HG03280 (cell line): ENCODE results near the gene GPR75.

ENCODE experiments used
- ATAC-seq: cut with Tn5 transposase; IDR thresholded peaks from one replicate; pipeline ENCODE4 v1.9.1; 2021; ENCODE audit warnings: mild to moderate bottlenecking, moderate library complexity; ENCODE audit not compliant: unreplicated experiment

GPR75 gene

DNA sequence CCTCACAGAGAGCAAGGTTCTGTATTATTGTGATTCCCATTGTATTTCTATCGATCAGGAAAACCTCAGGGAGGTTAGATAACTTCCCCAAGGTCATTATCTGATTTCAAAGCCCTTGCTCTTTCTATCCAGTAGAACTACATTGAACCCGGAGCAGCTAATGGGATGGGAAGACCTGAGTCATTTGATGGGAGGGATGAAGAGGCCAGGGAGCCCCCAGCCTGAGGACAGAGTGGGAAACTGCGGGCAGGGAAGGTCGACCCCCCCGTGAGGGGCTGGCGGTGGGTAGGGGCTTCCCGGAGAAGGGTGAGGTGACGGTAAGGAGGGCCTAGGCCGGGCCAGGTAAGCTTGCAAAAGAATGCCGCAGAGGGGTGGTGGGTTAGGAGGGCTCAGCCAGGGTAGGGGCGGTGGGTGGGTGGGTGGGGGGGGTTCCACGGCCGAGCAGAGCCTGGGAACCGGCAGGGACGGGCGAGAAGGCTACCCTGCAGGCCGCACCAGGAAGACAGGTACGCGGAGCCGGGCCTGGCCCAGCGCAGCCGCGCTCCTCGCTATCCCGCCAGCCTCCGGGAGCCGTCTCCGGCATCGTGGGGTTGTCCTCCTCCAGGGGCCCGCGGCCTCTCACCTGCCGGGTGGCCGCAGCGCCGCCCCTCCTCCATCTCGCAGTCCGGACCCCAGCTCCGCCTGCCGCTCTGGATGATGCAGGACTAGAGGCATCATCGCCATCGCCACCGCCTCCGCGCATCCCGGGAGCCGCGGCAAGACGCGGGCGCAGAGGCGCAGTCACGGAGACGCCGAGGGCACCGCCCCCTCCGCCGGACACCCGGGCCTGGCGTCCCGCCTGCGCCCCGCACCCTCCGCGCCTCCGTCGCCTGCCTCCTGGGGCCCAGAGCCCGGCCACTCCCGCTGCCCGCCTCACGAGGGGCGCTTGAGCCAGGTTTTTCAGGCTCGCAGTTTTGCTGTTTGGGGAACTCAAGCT lies at the start of gene GPR75:
GPR75 (minus strand) TSS at position 762 of the 976 bp plus-strand sequence. CDS start 5,211 bp downstream, outside the sequence.
- ATAC-seq, result no peak

DNA sequence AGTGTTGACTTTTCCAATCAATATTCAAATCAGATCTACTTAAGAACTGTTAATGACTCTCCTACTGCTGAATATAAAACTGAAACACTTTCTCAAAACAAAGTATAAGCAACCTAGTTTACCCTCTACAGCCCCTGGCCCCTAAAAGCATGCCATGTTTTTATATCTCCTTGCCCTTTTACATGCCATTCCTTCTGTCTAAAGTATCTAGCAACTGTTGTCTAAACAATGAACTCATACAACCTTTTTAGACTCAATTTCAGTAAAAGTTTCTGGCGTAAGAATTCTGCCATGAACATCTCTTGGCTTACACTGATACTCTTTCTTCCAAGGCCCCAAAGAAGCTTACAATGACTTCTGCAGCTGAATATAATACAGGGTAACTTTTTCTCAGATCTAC lies 47.8 kb upstream of the GPR75 start:
- no peak for ATAC-seq

DNA sequence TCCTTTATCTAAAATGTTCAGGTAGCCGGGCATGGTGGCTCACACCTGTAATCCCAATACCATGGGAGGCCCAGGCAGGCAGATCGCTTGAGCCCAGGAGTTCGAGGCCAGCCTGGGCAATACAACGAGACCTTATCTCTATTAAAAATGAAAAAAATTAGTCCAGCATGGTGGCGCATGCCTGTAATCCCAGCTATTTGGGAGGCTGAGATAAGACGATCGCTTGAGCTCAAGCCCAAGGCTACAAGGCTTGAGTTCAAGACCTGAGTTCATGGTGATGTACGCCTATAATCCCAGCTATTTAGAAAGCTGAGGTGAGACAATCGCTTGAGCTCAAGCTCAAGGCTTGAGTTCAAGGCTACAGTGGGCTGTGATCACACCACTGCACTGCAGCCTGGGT lies 45.6 kb upstream of the GPR75 start:
- ATAC-seq, result no peak

DNA sequence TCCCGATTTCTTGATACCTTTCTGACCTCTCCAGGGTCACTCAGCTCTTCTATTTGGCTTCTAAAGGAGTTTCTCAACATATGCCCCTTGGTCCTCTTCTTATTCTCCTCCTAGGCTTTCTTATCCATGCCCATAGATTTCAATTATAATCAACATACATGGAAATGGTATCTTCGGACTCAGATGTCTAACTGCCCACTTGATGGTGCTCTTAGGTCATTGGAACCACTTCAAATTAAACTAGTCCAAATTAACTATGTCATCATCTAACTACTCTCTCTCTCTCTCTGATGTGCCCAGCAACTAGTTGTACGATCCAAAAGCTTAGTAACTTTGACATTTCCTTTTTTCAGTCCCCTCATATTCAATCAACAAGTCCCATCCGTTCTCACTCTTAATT lies 43.2 kb upstream of the GPR75 start:
- no peak for ATAC-seq

DNA sequence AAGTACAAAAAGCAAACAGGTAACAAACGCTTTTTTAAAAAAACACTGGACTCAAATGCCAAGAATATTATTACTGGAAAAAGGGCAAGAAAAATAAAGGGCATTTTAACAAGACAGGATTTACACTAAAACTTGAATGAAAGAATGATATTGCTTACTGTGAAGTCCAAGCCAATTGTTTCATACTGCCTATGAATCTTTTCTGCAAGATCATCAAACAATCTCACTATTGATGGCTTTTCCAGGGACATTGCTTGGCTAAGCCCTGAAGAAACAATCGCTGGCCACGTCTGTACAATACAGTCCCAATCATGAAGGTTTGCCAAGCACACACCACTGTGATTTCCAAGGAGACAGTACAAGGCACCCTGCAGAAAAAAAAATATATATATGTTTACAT lies 41.4 kb upstream of the GPR75 start:
- ATAC-seq, result no peak

DNA sequence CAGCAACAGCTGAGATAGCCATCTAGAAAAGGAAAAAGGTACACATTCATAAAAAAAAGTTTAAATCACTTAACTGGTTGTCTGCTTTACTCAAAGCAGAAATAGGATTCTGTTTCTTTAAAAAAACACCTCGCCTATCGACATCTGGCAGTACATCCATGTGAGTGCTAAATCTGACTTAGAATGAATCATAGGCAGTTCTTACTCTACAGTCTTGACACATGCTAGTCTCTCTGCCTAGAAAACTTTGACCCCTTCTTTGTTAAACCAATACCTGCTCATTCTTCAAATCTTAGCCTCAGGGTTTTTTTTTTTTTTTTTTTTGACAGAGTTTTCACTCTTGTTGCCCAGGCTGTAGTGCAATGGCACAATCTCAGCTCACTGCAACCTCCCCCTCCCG lies 37.1 kb upstream of the GPR75 start:
- ATAC-seq, result no peak

DNA sequence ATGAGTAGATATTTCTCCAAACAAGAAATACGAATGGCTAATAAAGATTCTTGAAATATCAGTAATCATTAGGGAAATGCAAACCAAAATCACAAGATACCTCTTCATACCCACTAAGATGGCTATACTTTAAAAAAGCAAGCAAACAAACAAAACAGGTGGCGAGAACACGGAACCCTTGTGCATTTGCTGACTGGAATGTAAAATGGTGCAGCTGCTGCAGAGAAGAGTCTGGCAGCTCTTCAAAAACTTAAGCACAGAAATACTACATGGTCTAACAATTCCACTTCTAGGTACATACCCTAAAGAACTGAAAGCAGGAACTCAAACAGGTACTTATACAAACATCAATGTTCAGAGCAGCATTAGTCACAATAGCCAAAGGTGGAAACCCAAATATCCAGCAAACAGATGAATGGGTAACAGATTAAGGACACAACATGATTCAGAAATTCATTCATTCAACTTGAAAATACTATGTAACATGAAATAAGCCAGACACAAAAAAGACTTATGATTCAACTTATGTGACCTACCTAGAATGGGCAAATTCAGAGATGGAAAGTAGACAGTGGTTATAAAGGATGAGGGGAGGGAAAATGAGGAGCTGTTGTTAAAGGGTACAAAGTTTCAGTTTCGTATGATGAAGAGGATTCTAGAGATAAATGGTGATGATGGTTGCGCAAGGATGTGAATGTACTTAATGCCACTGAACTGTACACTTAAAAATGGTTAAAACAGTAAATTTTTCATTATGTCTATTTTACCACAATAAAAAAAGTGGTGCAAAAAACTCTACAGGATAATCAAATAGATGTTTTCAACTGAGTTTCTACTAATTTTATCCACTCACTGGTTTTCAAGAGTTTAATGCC lies 26.9 kb upstream of the GPR75 start:
- ATAC-seq, result no peak

DNA sequence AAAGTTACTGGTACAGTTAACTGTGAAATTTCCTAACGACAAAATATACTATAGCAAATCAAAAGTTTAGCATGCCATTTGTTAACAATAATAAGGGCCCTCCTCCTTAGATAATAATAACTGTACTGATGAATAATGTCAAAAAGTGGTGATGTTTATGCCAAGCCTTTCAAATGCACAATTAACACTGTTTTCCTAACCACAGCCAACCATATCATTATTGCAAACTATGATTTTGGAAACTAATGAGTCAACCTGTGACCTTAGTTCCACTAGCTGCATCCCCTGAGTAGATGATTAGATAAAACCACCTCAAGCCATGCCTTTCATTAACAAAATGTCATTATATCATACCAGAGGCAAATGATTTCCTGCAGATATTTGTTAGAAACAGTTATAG lies 25.1 kb upstream of the GPR75 start:
- no peak for ATAC-seq

DNA sequence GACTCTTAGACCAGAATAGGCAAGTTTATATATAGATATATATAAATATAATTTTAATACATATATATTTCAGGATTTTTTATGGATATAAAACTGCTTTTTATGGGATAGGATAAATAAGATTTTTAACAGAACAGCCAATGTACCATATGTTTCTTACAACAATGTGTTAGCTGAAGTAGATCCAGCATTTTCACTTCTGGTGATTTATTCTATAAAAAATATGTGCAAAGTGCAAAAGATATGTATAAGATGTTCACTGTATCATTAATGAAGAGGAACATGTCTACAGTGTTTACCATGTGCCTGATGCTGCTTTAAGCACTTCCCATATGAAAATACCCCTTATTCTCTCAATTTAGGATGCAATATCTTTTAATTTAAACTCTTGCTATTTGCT lies 22.2 kb upstream of the GPR75 start:
- no peak for ATAC-seq

DNA sequence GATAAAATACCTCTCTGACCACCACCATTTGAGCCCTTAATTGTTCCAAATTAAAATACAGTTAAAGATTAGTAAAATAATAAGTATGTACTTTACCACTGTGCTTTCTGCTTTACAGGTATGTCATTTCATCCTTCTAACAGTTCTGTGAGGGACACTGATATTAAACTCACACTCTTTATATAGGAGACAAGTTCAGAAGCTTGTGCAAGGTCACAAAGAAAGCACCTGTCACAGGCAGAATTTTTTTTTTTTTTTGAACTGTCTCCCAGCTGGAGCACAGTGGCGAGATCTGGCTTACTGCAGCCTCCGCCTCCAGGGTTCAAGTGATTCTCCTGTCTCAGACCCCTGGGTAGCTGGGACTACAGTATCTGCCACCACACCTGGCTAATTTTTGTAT lies 21.6 kb upstream of the GPR75 start:
- no peak for ATAC-seq

DNA sequence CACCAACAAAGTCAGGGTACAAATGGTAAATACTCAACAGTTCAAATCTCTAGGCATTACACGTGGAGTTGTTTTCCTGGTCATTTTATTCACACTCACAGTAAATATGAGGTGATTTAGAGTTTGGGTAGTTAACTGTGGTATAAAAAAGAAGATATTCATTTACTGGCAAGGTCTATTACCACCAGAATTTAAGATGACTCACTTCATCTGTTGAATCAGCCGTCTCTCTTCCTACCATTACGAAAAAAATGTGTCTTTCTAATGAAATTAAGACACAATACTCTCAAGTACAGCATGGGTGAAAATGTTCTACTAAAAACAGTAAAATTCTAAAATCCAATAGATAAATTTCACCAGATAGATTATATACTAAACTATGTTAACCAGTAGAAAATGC lies 21.0 kb upstream of the GPR75 start:
- no peak for ATAC-seq

DNA sequence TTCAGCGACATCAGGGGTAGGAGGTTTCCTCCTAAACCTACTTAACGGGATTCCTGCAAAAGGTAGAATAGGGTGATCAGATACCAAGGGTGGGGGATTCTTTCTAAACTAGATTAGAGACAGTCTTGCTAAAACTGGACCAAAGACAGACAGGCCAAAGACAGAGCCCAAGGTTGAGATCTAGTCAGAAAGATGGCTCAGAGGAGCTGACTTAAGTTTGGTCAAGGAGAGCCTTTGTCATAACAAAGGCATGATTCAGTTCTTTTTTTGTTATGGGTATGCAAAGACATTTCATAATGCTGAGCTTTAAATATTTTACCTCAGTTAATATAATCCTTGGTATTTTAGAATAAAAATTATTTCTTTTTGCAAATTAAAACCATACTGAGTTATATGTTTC lies 17.8 kb upstream of the GPR75 start:
- ATAC-seq, result no peak

DNA sequence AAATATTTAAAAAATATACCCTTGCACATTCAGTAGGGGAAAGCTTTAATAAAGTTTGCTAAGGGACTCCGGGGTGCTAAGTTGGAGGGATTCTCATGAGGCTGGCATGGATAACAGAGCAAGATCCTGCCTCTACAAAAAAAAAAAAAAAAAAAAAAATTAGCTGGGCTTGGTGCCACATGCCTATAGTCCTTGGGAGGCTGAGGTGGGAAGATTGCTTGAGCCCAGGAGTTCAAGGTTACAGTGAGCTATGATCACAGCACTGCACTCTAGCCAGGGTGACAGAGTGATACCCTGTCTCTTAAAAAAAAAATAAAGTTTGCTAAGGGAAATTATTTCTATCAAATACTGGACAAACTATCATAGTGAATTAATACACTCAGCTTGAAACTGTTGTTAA lies 17.3 kb upstream of the GPR75 start:
- no peak for ATAC-seq

DNA sequence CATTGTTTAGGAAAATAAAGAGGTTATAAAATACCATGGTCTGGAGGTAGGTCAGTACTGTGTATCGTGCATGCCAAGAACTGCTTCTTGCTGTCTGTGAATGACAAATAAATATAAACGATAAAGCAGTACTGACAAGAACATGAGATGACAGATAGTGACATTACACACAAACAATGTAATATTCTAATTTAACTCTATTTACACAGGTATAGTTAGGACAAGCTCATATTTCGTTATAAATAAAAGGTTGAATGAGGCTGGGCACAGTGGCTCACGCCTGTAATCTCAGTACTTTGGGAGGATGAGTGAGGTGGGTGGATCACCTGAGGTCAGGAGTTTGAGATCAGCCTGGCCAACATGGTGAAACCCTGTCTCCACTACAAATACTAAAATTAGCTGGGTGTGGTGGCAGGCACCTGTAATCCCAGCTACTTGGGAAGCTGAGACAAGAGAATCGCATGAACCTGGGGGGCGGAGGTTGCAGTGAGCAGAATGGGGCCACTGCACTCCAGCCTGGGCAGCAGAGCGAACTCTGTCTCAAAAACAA lies 14.7 kb upstream of the GPR75 start:
- ATAC-seq, result no peak

DNA sequence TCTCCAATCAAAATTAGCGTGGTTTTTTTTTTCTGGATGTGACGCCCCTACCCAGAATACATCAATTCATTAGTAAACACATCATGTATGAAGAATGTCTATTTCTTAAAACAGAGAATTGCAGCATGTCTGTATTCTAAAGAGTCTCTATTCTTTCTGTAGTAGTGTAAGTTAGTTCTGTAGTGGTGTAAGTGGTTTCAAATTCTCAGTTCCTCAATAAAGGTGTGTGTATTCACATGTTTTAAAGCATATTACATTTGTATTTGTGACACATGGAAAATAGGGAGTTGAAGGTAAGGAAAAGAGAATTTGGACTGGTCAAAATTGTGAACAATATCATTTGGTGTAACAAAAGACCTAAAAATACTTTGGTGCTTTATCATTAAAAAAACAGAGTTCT lies 8.0 kb upstream of the GPR75 start:
- no peak for ATAC-seq

DNA sequence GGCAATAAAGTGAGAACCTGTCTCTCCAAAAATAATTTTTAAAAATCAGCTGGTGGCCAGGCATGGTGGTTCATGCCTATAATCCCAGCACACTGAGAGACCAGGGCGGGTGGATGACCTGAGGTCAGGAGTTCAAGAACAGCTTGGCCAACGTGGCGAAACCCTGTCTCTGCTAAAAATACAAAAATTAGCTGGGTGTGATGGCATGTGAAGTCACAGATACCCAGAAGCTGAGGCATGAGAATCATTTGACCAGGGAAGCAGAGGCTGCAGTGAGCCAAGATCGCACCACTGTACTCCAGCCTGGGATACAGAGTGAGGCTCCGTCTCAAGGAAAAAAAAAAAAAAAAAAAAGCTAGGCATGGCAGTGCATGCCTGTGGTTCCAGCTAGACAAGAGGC lies 7.4 kb upstream of the GPR75 start:
- ATAC-seq, result no peak

DNA sequence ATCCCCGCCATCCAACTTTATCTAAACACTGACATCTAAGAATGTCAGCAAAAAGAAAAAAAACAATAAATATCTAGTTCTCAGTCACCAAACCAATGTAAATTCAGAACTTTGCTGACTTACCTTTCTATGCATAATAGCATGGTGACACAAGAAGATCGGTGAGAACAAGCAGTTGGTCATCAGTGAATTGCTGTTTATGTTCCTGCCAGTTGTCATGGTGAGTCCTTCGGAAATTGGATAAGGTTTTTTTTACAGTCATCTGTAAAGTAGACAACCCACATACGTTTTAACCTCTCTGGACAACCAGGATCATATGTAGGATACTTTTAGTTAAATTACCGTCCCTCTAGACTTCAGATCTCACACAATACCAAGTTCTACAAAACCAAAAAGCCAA lies 6.2 kb upstream of the GPR75 start:
- ATAC-seq, result no peak

DNA sequence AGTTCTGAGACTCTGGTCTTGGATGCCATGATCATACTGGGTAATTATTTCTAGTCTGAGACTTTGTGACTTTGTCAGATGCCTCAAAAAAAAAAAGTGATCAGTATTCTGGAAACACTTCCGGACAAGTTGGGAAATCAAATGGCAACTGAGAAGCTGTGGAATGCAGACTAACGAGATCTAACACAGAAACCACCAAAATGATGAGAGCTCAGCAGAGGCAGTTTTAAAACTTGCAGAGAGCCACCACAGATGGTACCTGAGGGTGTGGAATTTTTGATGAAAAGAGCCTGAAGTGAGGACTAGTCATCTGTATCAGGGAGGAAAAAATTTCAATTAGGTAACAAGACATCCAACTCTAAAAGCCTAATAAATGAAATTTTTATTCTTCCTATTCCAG lies 5.5 kb upstream of the GPR75 start:
- no peak for ATAC-seq

DNA sequence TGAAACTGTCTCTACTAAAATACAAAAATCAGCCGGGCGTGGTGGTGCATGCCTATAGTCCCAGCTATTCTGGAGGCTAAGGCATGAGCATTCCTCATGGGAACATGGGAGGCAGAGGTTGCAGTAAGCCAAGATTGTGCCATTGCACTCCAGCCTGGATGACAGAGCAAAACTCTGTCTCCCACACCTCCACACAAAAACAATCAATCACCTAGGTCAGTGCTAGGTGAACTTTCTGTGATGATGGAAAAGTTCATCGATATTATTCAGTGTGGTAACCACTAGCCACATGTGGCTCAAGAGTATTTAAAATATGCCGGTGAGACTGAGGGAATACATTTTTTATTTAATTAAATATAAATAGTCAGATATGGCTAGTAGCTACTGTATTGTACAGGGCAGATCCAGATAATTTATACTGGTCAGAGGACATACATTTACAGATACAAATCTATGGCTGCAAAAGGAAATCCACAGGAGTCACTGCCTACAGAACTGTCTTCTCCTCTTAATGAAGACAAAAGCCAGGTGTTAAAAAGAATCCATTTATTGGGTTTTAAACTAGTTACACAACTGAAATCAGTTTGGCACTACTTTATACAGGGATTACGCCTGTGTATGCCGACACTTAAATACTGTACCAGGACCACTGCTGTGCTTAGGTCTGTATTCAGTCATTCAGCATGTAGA lies 3.9 kb upstream of the GPR75 start:
- ATAC-seq, result no peak

DNA sequence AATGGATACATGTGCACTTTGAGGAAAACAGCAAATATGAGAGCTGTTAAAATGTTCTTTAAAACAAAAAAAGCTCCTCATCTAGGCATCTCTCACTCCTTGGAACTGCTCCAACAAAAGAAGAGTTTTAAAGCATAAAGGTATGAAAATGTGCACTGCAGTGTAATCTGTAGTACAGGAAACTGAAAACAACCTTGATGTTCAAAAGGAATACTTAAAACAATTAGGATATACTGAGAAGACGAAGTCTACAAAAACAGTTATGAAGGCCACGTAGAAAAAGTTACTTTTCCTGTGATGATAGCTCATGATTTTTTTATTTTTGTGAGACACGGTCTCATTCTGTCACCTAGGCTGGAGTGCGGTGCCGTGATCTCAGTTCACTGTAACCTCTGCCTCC lies 2.1 kb upstream of the GPR75 start:
- ATAC-seq, result no peak

DNA sequence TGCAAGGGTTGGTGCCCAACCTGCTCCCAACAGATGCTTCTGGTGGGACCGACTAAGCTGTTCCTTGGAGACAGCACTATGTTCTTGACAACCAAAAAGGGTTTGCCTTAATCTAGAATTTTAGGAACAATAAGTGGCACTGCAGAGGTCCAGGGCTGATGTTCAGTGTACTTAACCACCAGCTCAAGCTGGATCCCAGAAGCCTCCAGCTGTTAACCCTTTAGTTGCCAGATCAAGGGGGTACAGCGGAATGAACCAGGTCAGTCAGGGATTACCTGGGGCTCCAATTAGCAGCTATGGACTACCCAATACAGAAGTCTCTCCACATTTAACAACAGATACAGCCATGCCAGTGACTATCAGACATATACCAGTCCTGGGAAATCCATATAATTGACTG lies 3.5 kb downstream of the GPR75 start:
- no peak for ATAC-seq
